ENCODE data around the gene CNNM3.

- no peak for TF ChIP-seq POLR2A (IDR thresholded peaks at IDR 0.05; ENCODE audit: low read length)
- TF ChIP-seq GATA1 (IDR thresholded peaks at IDR 0.05; ENCODE audit: low read depth, low read length) = no peak
Measured at GRCh38 chr2:96873651-96874096, 57.6 kb downstream of the CNNM3 start.
